ENCODE measurements around the gene C1QL1. TPM values are rescaled to one million over a fixed set of nuclear protein-coding genes. Genes with fewer than 3 reads are reported as not detected.

C1QL1 gene
- total and polyA plus RNA-seq, 2 of the 13 experiments (the other 11 are each of a cell fraction or from before 2014, with no cell fraction given), result 0.11 TPM

GRCh38 chr17:44947461-44948314 lies 20.4 kb downstream of the C1QL1 start, which contains the start of gene KIF18B (continued):
- TF ChIP-seq ZNF33A (CRISPR knock-in tag; IDR thresholded peaks at IDR 0.05; ENCODE audit: borderline replicate concordance) (no peak), EHMT2 (IDR thresholded peaks at IDR 0.05; ENCODE audit: borderline replicate concordance, low read depth, low read length) (0 out of 2 replicates have a peak, but pooled peaks have one; percentile 38), PHB2 (IDR thresholded peaks at IDR 0.05; ENCODE audit: partially characterized antibody) (no peak), TRAFD1 (CRISPR knock-in tag; IDR thresholded peaks at IDR 0.05; ENCODE audit: borderline replicate concordance) (no peak), ZXDC (CRISPR knock-in tag; IDR thresholded peaks at IDR 0.05) (no peak), TARDBP (CRISPR knock-in tag; IDR thresholded peaks at IDR 0.05) (peak; percentile 78; the same call in 1 of the 2 replicates), RFX3 (CRISPR knock-in tag; IDR thresholded peaks at IDR 0.05) (peak; percentile 71; the same call in 1 of the 2 replicates), ZNF879 (CRISPR knock-in tag; IDR thresholded peaks at IDR 0.05) (peak; percentile 37; the same call in 1 of the 2 replicates), ZNF839 (CRISPR knock-in tag; IDR thresholded peaks at IDR 0.05; ENCODE audit: borderline replicate concordance) (no peak), ZNF672 (CRISPR knock-in tag; IDR thresholded peaks at IDR 0.05) (no peak), ZNF362 (CRISPR knock-in tag; IDR thresholded peaks at IDR 0.05; ENCODE audit: borderline replicate concordance) (peak; percentile 11; the same call in 1 of the 2 replicates), TGIF2 (CRISPR knock-in tag; IDR thresholded peaks at IDR 0.05) (peak; percentile 90), GFI1 (CRISPR knock-in tag; IDR thresholded peaks at IDR 0.05; ENCODE audit: borderline replicate concordance) (peak; percentile 32; the same call in 1 of the 2 replicates), RFX5 (IDR thresholded peaks at IDR 0.05; ENCODE audit: low read depth, low read length) (no peak), HNF1A (IDR thresholded peaks at IDR 0.05; ENCODE audit: low read depth) (no peak), HNF1A (CRISPR knock-in tag; IDR thresholded peaks at IDR 0.05; ENCODE audit: borderline replicate concordance) (peak; percentile 51), SIX4 (CRISPR knock-in tag; IDR thresholded peaks at IDR 0.05) (no peak), NCOA5 (CRISPR knock-in tag; IDR thresholded peaks at IDR 0.05) (no peak), ZNF335 (CRISPR knock-in tag; IDR thresholded peaks at IDR 0.05) (peak; percentile 88; the same call in 1 of the 2 replicates)

Data from HepG2 (cell line).